ENCODE results near the gene IFFO2.

The IFFO2 gene

DNA sequence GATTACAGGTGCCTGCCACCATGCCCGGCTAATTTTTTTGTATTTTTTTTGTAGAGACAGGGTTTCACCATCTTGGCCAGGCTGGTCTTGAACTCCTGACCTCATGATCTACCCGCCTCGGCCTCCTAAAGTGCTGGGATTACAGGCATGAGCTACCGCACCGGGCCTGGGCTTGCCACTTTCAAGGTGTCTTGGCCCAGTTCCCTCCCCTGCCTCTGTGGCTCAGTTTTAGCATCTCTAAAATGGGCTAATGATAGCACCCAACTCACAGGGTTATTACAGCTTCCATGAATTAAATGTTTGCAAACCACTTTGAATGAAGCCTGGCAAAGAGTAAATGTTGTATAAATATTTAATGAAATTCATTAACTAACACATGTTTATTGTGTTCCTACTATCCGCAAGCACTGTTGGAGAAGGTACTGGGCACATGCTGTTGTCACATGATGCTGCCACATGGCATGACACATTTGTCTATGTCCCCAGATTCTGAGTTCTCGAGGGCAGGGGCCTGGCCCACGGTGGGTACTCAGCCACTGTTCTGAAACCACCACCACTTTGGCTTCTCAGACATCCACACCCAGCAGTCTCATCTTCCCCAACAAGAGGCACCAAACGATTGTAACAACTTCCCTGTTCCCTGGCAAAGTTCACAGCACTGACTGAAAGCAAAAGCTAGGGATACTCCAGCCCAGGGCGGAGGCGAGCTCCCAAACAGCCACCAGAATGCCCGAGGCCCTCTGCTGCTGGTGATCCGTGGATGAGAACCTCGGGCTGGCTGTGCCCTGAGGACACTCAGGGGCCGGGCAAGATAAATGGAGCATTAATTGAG lies 9.7 kb downstream of the IFFO2 start:
- Histone ChIP-seq H3K27ac (peak overlapping the region; percentile 94 to 98), H3K36me3 (no peaks in the 10 kb centered on the region), H3K4me3 (no peak overlapping the region), H3K27me3 (no peaks in the 10 kb centered on the region), H3K9me3 (no peaks in the 10 kb centered on the region), H3K4me1 (peaks cover 10 to 96% (median 81%) of the 10 kb centered on the region in 4 donors)
- no peak for DNase-seq
- TF ChIP-seq, protein P1, sequence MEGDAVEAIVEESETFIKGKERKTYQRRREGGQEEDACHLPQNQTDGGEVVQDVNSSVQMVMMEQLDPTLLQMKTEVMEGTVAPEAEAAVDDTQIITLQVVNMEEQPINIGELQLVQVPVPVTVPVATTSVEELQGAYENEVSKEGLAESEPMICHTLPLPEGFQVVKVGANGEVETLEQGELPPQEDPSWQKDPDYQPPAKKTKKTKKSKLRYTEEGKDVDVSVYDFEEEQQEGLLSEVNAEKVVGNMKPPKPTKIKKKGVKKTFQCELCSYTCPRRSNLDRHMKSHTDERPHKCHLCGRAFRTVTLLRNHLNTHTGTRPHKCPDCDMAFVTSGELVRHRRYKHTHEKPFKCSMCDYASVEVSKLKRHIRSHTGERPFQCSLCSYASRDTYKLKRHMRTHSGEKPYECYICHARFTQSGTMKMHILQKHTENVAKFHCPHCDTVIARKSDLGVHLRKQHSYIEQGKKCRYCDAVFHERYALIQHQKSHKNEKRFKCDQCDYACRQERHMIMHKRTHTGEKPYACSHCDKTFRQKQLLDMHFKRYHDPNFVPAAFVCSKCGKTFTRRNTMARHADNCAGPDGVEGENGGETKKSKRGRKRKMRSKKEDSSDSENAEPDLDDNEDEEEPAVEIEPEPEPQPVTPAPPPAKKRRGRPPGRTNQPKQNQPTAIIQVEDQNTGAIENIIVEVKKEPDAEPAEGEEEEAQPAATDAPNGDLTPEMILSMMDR (IDR thresholded peaks at IDR 0.05), result no peak
- intact Hi-C loops (cut with DNase I; ENCODE audit: low total_unique reads), result no loop called here

DNA sequence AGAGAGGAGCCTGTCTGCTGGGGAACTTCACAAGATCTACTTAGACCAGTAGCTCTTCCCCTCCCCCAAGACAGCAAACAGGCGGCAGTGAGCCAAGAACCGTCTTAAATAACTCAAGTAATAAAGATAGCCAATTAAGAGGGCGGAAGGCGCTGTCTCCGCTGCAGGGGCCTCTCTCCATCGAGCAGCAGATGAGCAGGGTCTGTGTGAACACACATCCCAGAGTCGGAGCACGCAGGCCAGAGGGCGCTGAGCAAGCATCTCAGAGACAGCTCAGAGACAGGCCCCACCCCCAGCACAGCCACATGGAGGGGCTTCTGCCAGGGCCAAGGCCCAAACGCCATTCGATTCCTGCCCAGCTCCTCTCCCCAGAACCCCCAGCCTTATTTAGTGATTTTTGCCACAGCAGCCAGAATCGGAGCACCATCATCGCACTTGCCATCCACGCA lies 11.1 kb downstream of the IFFO2 start:
- H3K4me3 ChIP-seq, result no peak overlapping the region
- intact Hi-C loops (cut with DNase I; ENCODE audit: low total_unique reads), result no loop called here
- no peaks in the 10 kb centered on the region for H3K9me3 ChIP-seq
- H3K36me3 ChIP-seq, result no peaks in the 10 kb centered on the region
- TF ChIP-seq, protein P1 (IDR thresholded peaks at IDR 0.05), result no peak
- no peak for DNase-seq
- peak overlapping the region; percentile 54 to 98 for H3K27ac ChIP-seq
- no peaks in the 10 kb centered on the region for H3K27me3 ChIP-seq
- peaks cover 15 to 98% (median 83%) of the 10 kb centered on the region in 4 donors for H3K4me1 ChIP-seq

DNA sequence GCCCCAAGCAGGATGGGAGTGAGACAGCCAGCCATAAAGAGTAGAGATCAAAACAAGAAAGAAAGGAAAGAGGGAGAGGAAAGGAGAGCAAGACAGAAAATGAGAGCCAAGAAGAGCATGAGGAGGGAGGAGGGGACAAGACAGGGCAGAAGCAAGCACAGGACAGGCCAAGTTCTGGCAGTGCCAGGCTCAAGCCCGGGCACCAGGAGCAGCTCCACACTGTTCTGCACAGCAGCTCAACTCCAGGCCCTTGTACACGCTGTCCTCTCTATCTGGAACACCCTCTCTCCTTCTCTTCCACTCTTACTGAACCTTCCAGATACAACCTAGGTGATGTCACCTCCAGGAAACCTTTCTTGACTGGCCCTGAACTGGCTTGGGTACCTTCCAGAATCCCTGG lies 11.7 kb downstream of the IFFO2 start:
- no peaks in the 10 kb centered on the region for H3K36me3 ChIP-seq
- no peaks in the 10 kb centered on the region for H3K27me3 ChIP-seq
- no peak for DNase-seq
- H3K4me1 ChIP-seq, result peaks cover 15 to 98% (median 86%) of the 10 kb centered on the region in 4 donors
- no peaks in the 10 kb centered on the region for H3K9me3 ChIP-seq
- intact Hi-C loops (cut with DNase I; ENCODE audit: low total_unique reads), result no loop called here
- peak overlapping the region; percentile 54 to 98 for H3K27ac ChIP-seq
- TF ChIP-seq, protein P1 (IDR thresholded peaks at IDR 0.05), result no peak
- no peak overlapping the region for H3K4me3 ChIP-seq

DNA sequence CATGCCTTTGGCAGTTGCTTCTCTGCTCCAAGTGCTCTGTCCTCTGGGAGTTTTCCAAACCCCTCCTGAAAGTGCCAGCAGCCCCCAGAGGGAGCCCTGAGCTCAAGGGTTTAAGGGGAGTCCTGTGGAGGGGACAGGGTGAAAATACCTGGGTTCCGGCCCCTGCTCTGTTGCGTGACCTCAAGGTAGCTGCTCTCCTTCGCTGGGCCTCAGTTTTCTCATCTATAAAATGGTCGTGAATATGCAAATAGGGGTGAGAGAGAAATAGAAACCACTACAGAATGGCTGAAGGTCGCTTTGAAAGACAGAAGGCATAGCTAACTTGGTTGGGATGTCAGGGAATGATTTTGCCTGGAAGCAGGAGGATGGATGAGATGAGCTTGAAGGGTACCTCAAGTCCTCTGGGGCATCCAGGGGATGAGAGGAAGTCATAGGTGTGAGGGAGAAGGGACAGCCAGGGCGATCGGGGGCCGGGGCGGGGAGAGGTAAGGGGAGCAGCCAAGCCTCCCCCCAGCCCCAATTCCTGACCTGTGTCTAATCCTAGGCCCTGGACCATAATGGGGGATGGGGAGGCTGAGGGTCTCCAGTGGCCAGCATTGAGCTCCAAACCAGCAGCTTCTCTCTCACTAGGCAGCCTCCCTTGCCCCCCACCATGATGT lies 12.4 kb downstream of the IFFO2 start:
- DNase-seq, result no peak
- intact Hi-C loops (cut with DNase I; ENCODE audit: low total_unique reads), result no loop called here
- Histone ChIP-seq H3K9me3 (no peaks in the 10 kb centered on the region), H3K36me3 (no peaks in the 10 kb centered on the region), H3K4me1 (peaks cover 15 to 98% (median 87%) of the 10 kb centered on the region in 4 donors), H3K27me3 (no peaks in the 10 kb centered on the region), H3K4me3 (no peak overlapping the region), H3K27ac (peak overlapping the region; percentile 54 to 98)
- TF ChIP-seq, protein P1 (IDR thresholded peaks at IDR 0.05), result no peak

DNA sequence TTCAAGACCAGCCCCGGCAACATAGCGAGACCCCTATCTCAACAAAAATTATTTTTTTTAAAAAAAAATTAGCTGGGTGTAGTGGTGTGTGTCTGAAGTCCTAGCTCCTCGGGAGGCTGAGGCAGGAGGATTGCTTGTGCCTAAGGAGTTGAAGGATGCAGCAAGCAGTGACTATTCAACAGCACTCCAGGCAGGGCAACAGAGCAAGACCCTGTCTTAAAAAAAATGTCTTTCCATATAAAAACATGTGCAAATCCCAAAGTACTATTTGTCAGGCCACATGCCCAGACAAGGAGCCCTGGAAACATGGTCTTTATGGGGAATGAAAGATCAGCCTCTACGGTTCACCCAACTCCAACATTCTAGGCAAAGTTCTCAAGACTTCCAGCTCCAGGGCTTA lies 13.3 kb downstream of the IFFO2 start:
- Histone ChIP-seq H3K27me3 (no peaks in the 10 kb centered on the region), H3K27ac (no peak overlapping the region), H3K4me1 (peaks cover 15 to 98% (median 86%) of the 10 kb centered on the region in 4 donors), H3K4me3 (no peak overlapping the region), H3K9me3 (no peaks in the 10 kb centered on the region), H3K36me3 (no peaks in the 10 kb centered on the region)
- intact Hi-C loops (cut with DNase I; ENCODE audit: low total_unique reads), result no loop called here
- no peak for DNase-seq
- TF ChIP-seq, protein P1 (IDR thresholded peaks at IDR 0.05), result no peak
